Measurements from ENCODE around the gene PLXNC1.

The PLXNC1 gene

DNA sequence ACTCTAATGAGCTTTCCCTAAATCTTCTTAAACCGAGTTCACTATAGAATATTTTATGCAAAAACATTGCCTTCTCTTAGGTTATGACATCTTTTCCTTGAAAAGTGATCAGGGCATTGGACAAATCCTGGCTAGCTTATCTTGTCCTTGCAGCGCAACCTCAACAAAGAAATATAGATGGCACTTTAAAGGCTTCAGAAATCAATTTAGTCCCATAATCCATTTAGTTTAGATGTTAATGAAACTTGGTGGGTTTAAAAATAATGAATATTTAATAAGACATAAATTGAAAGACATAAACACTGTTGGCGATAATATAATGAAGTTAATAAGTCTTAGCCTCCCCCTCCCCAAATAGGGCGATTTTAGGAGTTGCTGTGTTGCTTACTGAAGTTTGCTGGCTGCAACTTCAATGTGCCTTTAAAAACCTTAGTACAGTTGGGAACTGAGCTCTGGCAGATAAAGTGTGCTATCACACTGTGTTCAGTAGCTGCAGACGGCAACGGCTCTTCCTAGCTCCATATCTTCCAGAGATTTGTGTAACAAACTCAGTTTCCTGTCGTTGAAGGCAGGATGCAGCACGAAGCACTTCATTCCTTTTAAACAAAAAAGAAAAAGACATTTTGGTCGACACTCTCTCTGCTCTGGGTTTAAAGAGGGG lies 19.5 kb downstream of the PLXNC1 start:
- TF ChIP-seq CTCF (IDR thresholded peaks at IDR 0.05): no peak
- no peak overlapping the region for H3K4me3 ChIP-seq
- no peaks in the 10 kb centered on the region for H3K4me1 ChIP-seq

GRCh38 chr12:94169495-94169894 lies 21.1 kb downstream of the PLXNC1 start:
- no peak for DNase-seq
- no peak overlapping the region for H3K4me3 ChIP-seq
- intact Hi-C loops (cut with DNase I; ENCODE audit: low total_unique reads): no loop called here
- H3K4me1 ChIP-seq: no peaks in the 10 kb centered on the region
- H3K9me3 ChIP-seq: no peaks in the 10 kb centered on the region
- H3K27me3 ChIP-seq: no peaks in the 10 kb centered on the region
- no peak overlapping the region for H3K27ac ChIP-seq
- H3K36me3 ChIP-seq: no peaks in the 10 kb centered on the region
- TF ChIP-seq CTCF (IDR thresholded peaks at IDR 0.05): no peak

More for the DNA sequence above, 19.5 kb downstream of the PLXNC1 start:
- H3K9me3 ChIP-seq: no peaks in the 10 kb centered on the region
- H3K27me3 ChIP-seq: no peaks in the 10 kb centered on the region
- H3K36me3 ChIP-seq: no peaks in the 10 kb centered on the region
- no peak overlapping the region for H3K27ac ChIP-seq
- no peak for DNase-seq
- intact Hi-C loops (cut with DNase I; ENCODE audit: low total_unique reads): no loop called here

DNA sequence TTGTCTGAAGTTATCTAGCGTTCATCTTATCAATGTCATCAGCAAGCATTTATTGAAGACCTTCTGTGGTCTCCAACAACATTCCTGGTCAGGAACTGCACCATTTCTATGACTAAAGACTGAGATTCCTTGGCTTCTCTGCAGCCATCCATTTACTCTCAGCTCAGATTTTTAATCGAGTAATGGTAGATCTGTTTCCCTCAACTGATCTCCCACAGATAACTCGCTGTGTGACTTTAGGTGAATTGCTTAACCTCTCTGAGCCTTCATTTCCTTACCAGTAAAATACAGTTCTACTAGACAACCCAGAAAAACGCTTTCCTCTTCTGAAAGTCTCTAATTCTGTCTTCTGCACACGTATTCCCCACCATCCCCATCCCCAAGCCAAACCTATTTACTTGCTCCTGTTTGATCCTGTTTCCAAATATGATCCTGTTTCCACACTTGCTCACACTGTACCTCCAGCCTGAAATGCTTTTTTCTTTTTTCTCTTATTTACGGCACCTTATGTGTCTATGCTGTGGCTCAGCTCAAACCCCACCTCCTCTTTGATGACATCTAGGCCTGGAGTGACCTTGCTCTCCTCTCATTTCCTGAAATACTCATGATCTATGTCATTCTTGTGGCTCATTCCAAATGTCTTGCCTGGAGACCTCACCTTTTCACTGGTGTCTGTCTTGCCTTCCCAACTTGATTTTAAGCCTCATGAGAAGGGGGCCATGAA lies 21.8 kb downstream of the PLXNC1 start:
- H3K27me3 ChIP-seq: no peaks in the 10 kb centered on the region
- no peak overlapping the region for H3K27ac ChIP-seq
- no peaks in the 10 kb centered on the region for H3K9me3 ChIP-seq
- no peaks in the 10 kb centered on the region for H3K4me1 ChIP-seq
- no peak overlapping the region for H3K4me3 ChIP-seq
- no peaks in the 10 kb centered on the region for H3K36me3 ChIP-seq
- no peak for DNase-seq
- intact Hi-C loops (cut with DNase I; ENCODE audit: low total_unique reads): no loop called here
- TF ChIP-seq CTCF (IDR thresholded peaks at IDR 0.05): no peak

- no peak for TF ChIP-seq CTCF (IDR thresholded peaks at IDR 0.05)
- Histone ChIP-seq H3K4me3 (no peak overlapping the region), H3K9me3 (no peaks in the 10 kb centered on the region), H3K4me1 (no peaks in the 10 kb centered on the region), H3K27me3 (no peaks in the 10 kb centered on the region), H3K27ac (no peak overlapping the region), H3K36me3 (no peaks in the 10 kb centered on the region)
- intact Hi-C loops (cut with DNase I; ENCODE audit: low total_unique reads): no loop called here
- DNase-seq: no peak
Measured at GRCh38 chr12:94170690-94171594, 22.6 kb downstream of the PLXNC1 start.

GRCh38 chr12:94171595-94171930 lies 23.2 kb downstream of the PLXNC1 start:
- Histone ChIP-seq H3K9me3 (no peaks in the 10 kb centered on the region), H3K27ac (no peak overlapping the region), H3K4me1 (no peaks in the 10 kb centered on the region), H3K4me3 (no peak overlapping the region), H3K27me3 (no peaks in the 10 kb centered on the region), H3K36me3 (no peaks in the 10 kb centered on the region)
- TF ChIP-seq CTCF (IDR thresholded peaks at IDR 0.05): no peak
- DNase-seq: no peak
- intact Hi-C loops (cut with DNase I; ENCODE audit: low total_unique reads): no loop called here

All from tibial artery (tissue), 4 donors.